ENCODE data around the gene P4HTM.

The P4HTM gene

GRCh38 chr3:49054344-49054862 lies 64.4 kb downstream of the P4HTM start:
- Histone ChIP-seq H3K4me3 (ENCODE audit: low read depth, low read length) (no peak overlapping the region), H3K27ac (no peak overlapping the region), H3K27me3 (replicated peaks) (no peaks in the 10 kb centered on the region), H3K36me3 (replicated peaks) (peaks cover 51% of the 10 kb centered on the region)
- in situ Hi-C loops (cut with HindIII; ENCODE audit: low pct_ligation_motif_present, low sequenced_read_pairs), result no loop called here
- no peak for DNase-seq
- no peak for TF ChIP-seq CTCF (IDR thresholded peaks at IDR 0.05; ENCODE audit: low read depth, low read length, missing control alignments)

Measured in brain microvascular endothelial cell (primary cell).